ENCODE measurements around the gene RAI1. TPM values are rescaled to one million over a fixed set of nuclear protein-coding genes. Genes with fewer than 3 reads are reported as not detected.

Gene RAI1
- total and polyA plus RNA-seq, 2 of the 13 experiments (the other 11 are each of a cell fraction or from before 2014, with no cell fraction given): 3.4 to 5.2 TPM

DNA sequence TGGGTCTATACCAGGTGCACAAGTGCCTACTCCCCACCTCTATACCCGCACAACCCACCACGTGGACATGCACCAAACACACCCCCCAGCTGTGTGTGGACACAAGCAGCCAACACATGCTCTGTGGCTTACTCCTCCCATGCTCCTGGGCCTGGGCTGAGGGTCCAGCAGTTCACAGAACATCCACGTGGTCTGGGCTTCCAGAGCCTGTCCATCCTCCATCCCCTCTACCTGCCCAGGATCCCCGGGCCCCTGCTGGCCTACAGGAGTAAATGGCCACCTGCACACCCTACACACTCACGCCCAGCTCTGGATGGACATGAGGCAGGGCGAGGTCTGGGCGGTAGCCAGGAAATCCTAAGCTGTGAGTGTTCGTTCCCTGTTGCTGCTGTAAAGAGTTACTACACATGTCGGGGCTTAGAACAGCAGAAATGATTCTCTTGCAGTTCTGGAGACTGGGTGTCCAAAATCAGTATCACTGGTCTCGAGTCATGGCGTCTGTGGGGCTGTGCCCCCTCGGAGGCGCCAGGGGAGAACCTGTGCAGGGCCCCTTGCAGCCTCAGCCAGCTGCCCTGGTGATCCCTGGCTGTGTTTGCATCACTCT lies 15.0 kb upstream of the RAI1 start (continued):
- TF ChIP-seq FOXP1 (IDR thresholded peaks at IDR 0.05) (no peak), FOXP1 (CRISPR knock-in tag; IDR thresholded peaks at IDR 0.05) (no peak), RBM22 (optimal IDR thresholded peaks at IDR 0.05; ENCODE audit: low read length) (no peak), ZNF484 (CRISPR knock-in tag; IDR thresholded peaks at IDR 0.05; ENCODE audit: borderline replicate concordance, low read depth) (no peak), ZNF850 (CRISPR knock-in tag; conservative IDR thresholded peaks at IDR 0.05) (no peak), MTA3 (CRISPR knock-in tag; IDR thresholded peaks at IDR 0.05) (no peak), SALL2 (CRISPR knock-in tag; IDR thresholded peaks at IDR 0.05) (no peak), SMAD3 (CRISPR knock-in tag; IDR thresholded peaks at IDR 0.05) (no peak), MXI1 (IDR thresholded peaks at IDR 0.05; ENCODE audit: borderline replicate concordance, low read depth, low read length) (peak; percentile 75; the same call in 1 of the 3 replicates), ZNF556 (CRISPR knock-in tag; IDR thresholded peaks at IDR 0.05; ENCODE audit: borderline replicate concordance) (no peak), RARG (CRISPR knock-in tag; IDR thresholded peaks at IDR 0.05; ENCODE audit: low read depth) (no peak), RNF2 (conservative IDR thresholded peaks at IDR 0.05; ENCODE audit: low read depth) (no peak; the same call in 1 of the 2 replicates), ZNF746 (CRISPR knock-in tag; IDR thresholded peaks at IDR 0.05) (peak; percentile 21; the same call in 1 of the 2 replicates), ZNF460 (CRISPR knock-in tag; IDR thresholded peaks at IDR 0.05; ENCODE audit: borderline replicate concordance) (no peak), ZNF3 (CRISPR knock-in tag; IDR thresholded peaks at IDR 0.05) (no peak), JDP2 (CRISPR knock-in tag; IDR thresholded peaks at IDR 0.05; ENCODE audit: borderline replicate concordance) (no peak), MIER3 (CRISPR knock-in tag; IDR thresholded peaks at IDR 0.05; ENCODE audit: borderline replicate concordance) (0 out of 2 replicates have a peak, but pooled peaks have one; percentile 9), ZBTB21 (CRISPR knock-in tag; IDR thresholded peaks at IDR 0.05) (no peak), PTBP1 (IDR thresholded peaks at IDR 0.05; ENCODE audit: low read depth, low read length, poor library complexity, severe bottlenecking) (no peak), SAP130 (CRISPR knock-in tag; IDR thresholded peaks at IDR 0.05; ENCODE audit: low read depth) (peak; percentile 86)
- TF ChIP-seq, protein P1, sequence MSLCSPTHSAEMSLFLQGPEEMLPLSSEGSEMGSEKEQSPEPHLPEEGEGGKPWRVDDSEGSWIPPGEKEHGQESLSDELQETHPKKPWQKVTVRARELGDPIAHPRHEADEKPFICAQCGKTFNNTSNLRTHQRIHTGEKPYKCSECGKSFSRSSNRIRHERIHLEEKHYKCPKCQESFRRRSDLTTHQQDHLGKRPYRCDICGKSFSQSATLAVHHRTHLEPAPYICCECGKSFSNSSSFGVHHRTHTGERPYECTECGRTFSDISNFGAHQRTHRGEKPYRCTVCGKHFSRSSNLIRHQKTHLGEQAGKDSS (CRISPR knock-in tag; IDR thresholded peaks at IDR 0.05; ENCODE audit: borderline replicate concordance, low read depth): no peak
- TF ChIP-seq, protein P2, sequence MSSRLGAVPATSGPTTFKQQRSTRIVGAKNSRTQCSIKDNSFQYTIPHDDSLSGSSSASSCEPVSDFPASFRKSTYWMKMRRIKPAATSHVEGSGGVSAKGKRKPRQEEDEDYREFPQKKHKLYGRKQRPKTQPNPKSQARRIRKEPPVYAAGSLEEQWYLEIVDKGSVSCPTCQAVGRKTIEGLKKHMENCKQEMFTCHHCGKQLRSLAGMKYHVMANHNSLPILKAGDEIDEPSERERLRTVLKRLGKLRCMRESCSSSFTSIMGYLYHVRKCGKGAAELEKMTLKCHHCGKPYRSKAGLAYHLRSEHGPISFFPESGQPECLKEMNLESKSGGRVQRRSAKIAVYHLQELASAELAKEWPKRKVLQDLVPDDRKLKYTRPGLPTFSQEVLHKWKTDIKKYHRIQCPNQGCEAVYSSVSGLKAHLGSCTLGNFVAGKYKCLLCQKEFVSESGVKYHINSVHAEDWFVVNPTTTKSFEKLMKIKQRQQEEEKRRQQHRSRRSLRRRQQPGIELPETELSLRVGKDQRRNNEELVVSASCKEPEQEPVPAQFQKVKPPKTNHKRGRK (CRISPR knock-in tag; IDR thresholded peaks at IDR 0.05): no peak
- TF ChIP-seq, protein P3, sequence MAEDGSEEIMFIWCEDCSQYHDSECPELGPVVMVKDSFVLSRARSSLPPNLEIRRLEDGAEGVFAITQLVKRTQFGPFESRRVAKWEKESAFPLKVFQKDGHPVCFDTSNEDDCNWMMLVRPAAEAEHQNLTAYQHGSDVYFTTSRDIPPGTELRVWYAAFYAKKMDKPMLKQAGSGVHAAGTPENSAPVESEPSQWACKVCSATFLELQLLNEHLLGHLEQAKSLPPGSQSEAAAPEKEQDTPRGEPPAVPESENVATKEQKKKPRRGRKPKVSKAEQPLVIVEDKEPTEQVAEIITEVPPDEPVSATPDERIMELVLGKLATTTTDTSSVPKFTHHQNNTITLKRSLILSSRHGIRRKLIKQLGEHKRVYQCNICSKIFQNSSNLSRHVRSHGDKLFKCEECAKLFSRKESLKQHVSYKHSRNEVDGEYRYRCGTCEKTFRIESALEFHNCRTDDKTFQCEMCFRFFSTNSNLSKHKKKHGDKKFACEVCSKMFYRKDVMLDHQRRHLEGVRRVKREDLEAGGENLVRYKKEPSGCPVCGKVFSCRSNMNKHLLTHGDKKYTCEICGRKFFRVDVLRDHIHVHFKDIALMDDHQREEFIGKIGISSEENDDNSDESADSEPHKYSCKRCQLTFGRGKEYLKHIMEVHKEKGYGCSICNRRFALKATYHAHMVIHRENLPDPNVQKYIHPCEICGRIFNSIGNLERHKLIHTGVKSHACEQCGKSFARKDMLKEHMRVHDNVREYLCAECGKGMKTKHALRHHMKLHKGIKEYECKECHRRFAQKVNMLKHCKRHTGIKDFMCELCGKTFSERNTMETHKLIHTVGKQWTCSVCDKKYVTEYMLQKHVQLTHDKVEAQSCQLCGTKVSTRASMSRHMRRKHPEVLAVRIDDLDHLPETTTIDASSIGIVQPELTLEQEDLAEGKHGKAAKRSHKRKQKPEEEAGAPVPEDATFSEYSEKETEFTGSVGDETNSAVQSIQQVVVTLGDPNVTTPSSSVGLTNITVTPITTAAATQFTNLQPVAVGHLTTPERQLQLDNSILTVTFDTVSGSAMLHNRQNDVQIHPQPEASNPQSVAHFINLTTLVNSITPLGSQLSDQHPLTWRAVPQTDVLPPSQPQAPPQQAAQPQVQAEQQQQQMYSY (CRISPR knock-in tag; IDR thresholded peaks at IDR 0.05): no peak
- TF ChIP-seq, protein P4, sequence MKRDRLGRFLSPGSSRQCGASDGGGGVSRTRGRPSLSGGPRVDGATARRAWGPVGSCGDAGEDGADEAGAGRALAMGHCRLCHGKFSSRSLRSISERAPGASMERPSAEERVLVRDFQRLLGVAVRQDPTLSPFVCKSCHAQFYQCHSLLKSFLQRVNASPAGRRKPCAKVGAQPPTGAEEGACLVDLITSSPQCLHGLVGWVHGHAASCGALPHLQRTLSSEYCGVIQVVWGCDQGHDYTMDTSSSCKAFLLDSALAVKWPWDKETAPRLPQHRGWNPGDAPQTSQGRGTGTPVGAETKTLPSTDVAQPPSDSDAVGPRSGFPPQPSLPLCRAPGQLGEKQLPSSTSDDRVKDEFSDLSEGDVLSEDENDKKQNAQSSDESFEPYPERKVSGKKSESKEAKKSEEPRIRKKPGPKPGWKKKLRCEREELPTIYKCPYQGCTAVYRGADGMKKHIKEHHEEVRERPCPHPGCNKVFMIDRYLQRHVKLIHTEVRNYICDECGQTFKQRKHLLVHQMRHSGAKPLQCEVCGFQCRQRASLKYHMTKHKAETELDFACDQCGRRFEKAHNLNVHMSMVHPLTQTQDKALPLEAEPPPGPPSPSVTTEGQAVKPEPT (CRISPR knock-in tag; IDR thresholded peaks at IDR 0.05; ENCODE audit: low read depth): no peak; the same call in 1 of the 2 replicates

All from HepG2 (cell line).